Measurements from ENCODE around the gene MED27. TPM values are rescaled to one million over a fixed set of nuclear protein-coding genes. Genes with fewer than 3 reads are reported as not detected.

MED27 gene
- total RNA-seq, 1 donor, result 19.0 TPM

GRCh38 chr9:131879181-131879910 is 200.3 kb downstream of the MED27 start:
- DNase-seq (ENCODE audit: low read depth), result no peak

DNA sequence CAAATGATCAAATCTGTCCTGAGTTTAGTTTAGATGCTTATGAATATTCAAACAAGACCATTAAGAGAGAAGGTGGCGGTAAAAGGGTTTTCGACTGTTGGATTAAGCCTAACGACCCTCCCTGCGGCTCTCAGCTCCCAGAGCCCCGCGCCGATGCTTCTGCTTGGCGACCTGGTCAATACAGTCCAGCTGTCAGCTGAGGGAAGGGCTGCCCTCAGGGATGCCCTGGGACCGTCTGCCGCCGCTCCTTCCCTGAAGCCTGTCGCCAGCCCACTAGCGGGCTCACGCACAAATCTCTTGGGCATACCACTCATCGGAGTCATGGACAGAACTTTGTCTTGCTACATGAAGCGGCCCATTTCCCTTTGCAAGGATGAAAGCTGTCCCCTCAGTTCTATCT is 203.2 kb downstream of the MED27 start:
- H3K4me3 ChIP-seq (ENCODE audit: low read depth, low read length), result no peak overlapping the region
- DNase-seq (ENCODE audit: low read depth), result no peak
- TF ChIP-seq, protein P1, sequence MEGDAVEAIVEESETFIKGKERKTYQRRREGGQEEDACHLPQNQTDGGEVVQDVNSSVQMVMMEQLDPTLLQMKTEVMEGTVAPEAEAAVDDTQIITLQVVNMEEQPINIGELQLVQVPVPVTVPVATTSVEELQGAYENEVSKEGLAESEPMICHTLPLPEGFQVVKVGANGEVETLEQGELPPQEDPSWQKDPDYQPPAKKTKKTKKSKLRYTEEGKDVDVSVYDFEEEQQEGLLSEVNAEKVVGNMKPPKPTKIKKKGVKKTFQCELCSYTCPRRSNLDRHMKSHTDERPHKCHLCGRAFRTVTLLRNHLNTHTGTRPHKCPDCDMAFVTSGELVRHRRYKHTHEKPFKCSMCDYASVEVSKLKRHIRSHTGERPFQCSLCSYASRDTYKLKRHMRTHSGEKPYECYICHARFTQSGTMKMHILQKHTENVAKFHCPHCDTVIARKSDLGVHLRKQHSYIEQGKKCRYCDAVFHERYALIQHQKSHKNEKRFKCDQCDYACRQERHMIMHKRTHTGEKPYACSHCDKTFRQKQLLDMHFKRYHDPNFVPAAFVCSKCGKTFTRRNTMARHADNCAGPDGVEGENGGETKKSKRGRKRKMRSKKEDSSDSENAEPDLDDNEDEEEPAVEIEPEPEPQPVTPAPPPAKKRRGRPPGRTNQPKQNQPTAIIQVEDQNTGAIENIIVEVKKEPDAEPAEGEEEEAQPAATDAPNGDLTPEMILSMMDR (IDR thresholded peaks at IDR 0.05; ENCODE audit: insufficient read depth, low read depth, low read length), result no peak

More at GRCh38 chr9:131879181-131879910, 200.3 kb downstream of the MED27 start:
- no peak overlapping the region for H3K4me3 ChIP-seq (ENCODE audit: low read depth, low read length)
- TF ChIP-seq, protein P1 (IDR thresholded peaks at IDR 0.05; ENCODE audit: insufficient read depth, low read depth, low read length), result no peak

DNA sequence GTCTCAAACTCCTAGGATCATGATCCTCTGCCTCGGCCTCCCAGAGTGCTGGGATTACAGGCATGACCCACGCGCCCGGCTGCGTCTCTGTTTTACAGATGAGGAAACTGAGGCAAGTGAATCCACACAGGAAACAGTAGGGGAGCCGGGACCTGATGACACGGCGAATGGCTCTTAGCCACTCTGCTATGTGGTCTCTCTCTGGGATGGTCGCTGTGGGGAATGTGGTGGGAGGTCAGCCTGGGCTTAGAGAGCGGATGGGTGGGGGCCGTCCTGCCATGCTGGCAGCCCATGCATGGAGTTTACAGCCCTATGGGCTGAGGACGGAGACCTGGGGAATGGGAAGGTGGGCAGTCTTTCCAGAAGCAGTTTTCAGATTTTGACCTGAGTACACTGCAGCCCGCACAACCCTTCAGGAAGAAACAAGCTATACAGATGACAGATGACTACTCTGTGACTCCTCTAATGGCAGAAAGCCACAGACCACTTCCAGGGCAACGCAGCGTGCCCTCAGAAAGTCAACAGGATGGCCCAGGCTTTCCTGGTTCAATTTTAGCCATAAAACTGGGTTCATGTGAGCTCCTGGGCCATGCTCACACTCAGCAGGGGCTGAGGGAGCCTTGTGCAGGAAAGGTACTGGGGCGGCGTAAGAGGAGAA is 203.7 kb downstream of the MED27 start:
- H3K4me3 ChIP-seq (ENCODE audit: low read depth, low read length), result no peak overlapping the region
- no peak for DNase-seq (ENCODE audit: low read depth)
- TF ChIP-seq, protein P1 (IDR thresholded peaks at IDR 0.05; ENCODE audit: insufficient read depth, low read depth, low read length), result no peak

GRCh38 chr9:131874916-131875670 is 204.6 kb downstream of the MED27 start:
- TF ChIP-seq, protein P1 (IDR thresholded peaks at IDR 0.05; ENCODE audit: insufficient read depth, low read depth, low read length), result no peak
- no peak overlapping the region for H3K4me3 ChIP-seq (ENCODE audit: low read depth, low read length)

DNA sequence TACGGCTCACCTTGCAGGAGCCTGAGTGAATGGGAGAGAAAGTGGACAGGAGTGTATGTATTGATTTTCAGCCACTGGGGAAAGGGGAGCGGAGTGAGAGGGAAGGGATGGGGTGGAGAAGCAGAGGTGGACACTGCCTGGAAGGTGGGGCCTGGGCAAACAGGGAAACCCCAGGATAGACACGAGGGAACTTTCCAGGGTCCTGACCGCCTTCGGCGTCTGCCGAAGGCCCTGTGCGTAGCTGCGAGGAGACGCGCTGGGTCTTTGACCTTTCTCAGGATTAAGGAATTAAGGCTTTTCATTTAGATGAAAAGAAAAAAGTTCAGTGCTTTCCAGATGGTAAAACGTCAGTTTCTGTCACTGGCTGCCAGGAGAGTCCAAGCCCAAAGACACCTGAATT is 205.2 kb downstream of the MED27 start:
- no peak overlapping the region for H3K4me3 ChIP-seq (ENCODE audit: low read depth, low read length)
- no peak for DNase-seq (ENCODE audit: low read depth)
- TF ChIP-seq, protein P1 (IDR thresholded peaks at IDR 0.05; ENCODE audit: insufficient read depth, low read depth, low read length), result no peak

More at GRCh38 chr9:131874916-131875670, 204.6 kb downstream of the MED27 start:
- DNase-seq (ENCODE audit: low read depth), result no peak

- TF ChIP-seq, protein P1 (IDR thresholded peaks at IDR 0.05; ENCODE audit: insufficient read depth, low read depth, low read length), result no peak
- no peak overlapping the region for H3K4me3 ChIP-seq (ENCODE audit: low read depth, low read length)
- no peak for DNase-seq (ENCODE audit: low read depth)
These were observed 205.7 kb downstream of the MED27 start for GRCh38 chr9:131873891-131874440.
